Regular cardiac myocyte (primary cell): ENCODE measurements around the gene PRSS38. TPM values are rescaled to one million over a fixed set of nuclear protein-coding genes. Genes with fewer than 3 reads are reported as not detected.

Experiments
- total RNA-seq: library from RNA; depleted of rRNA; stranded (reverse); fragments of >200 nt; gene quantifications from 2 replicates; pipeline ENCODE4 v1.2.3, GENCODE V29; 2014

The PRSS38 gene
- not detected in 2 replicates for total RNA-seq

DNA sequence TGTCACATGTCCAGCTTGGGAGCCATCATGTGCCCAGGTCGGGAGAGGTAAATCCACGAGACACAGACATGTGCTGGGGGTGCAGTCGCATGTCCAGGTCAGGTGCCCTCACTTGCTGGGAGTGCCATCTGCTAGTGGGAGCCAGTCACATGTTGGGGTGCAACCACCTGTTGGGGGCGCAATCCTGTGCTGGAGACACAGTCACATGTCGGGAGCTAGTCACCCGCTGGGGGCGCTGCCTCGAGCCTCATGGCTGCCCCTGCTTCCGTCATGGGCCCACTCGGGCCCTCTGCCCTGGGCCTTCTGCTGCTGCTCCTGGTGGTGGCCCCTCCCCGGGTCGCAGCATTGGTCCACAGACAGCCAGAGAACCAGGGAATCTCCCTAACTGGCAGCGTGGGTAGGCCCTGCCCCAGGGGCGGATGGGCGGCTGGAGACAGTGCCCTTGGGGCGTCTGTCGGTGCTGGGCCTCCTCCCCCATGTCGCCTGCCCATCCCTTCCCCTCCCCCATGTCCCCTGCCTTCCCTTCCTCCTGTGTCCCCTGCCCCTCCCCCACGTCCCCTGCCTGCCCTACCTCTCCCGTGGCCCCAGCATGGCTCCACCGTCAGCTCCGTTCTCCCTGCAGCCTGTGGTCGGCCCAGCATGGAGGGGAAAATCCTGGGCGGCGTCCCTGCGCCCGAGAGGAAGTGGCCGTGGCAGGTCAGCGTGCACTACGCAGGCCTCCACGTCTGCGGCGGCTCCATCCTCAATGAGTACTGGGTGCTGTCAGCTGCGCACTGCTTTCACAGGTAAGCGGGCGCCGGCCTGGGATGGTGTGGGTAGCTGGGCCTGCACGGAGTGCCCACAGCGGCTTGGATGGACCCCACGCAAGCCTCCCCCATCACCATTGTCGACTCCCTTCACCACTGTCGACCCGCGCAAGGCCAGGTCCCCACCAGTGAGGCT, at the start of gene PRSS38:
Gene PRSS38, plus strand, starts transcription at position 208 of the 942 bp plus-strand sequence. Its CDS starts 42 bp downstream, at position 250.

Other genes starting within 250 kb of the PRSS38 start
- 30.5 and 32.1 TPM in 2 replicates for gene JMJD4, start 80.4 kb upstream of the PRSS38 start, total RNA-seq
- gene SNAP47, start 80.2 kb upstream of the PRSS38 start, total RNA-seq, result 37.8 and 45.1 TPM in 2 replicates
- 0.28 and 0.38 TPM in 2 replicates for gene WNT9A, start 132.3 kb downstream of the PRSS38 start, total RNA-seq
- not detected in 2 replicates for gene WNT3A, start 191.3 kb downstream of the PRSS38 start, total RNA-seq